IPS DF 6.9 (cell line): ENCODE measurements around the gene STK10.
"Not testable (repeated sequence)": the region's sequence is repeated elsewhere in the genome, so short reads cannot be mapped to it uniquely, and the experiment has no call there.

Experiments
- DNase-seq: peaks from one replicate; pipeline ENCODE4 v3.0.0-alpha.2; 2013; ENCODE audit warnings: low read depth, low spot score
- H3K27ac ChIP-seq: one replicate; pipeline ENCODE4 v1.5.1; 2013; ENCODE audit warnings: low read length, control low read depth
- H3K27me3 ChIP-seq: 2 replicates; pipeline ENCODE4 v1.6.1; 2013; ENCODE audit warnings: mild to moderate bottlenecking, low read length; ENCODE audit not compliant: control insufficient read depth, insufficient read depth
- H3K36me3 ChIP-seq: 2 replicates; pipeline ENCODE4 v1.6.1; 2013; ENCODE audit warnings: low read length; ENCODE audit not compliant: control insufficient read depth, insufficient read depth
- H3K4me1 ChIP-seq: 2 replicates; pipeline ENCODE4 v1.6.1; 2013; ENCODE audit warnings: low read length; ENCODE audit not compliant: control insufficient read depth, insufficient read depth
- H3K4me3 ChIP-seq: 2 replicates; pipeline ENCODE4 v1.5.1; 2013; ENCODE audit warnings: mild to moderate bottlenecking, low read length
- H3K9me3 ChIP-seq: 2 replicates; pipeline ENCODE4 v1.6.1; 2013; ENCODE audit warnings: low read length, inconsistent platforms; ENCODE audit not compliant: control insufficient read depth, insufficient read depth
- WGBS: extraction: QIAGEN DNeasy Blood & Tissue Kit; methylation state at CpG from one replicate; pipeline ENCODE4 v1.1.7; 2013; ENCODE audit warnings: mixed read lengths, missing lambda C conversion rate; ENCODE audit not compliant: insufficient read length, insufficient coverage; 5-methylcytosine and 5-hydroxymethylcytosine counted together

STK10 gene

GRCh38 chr5:172045315-172045632 lies 142.8 kb downstream of the STK10 start:
- Histone ChIP-seq H3K36me3 (peaks cover 2% of the 10 kb centered on the region; the same call in 1 of the 2 replicates), H3K4me1 (peaks cover 2% of the 10 kb centered on the region; the same call in 1 of the 2 replicates), H3K27ac (no peak overlapping the region), H3K27me3 (no peaks in the 10 kb centered on the region), H3K4me3 (no peak overlapping the region), H3K9me3 (no peaks in the 10 kb centered on the region)
- no peak for DNase-seq
- WGBS: no CpG with 5 or more reads among the region's 7 CpGs

DNA sequence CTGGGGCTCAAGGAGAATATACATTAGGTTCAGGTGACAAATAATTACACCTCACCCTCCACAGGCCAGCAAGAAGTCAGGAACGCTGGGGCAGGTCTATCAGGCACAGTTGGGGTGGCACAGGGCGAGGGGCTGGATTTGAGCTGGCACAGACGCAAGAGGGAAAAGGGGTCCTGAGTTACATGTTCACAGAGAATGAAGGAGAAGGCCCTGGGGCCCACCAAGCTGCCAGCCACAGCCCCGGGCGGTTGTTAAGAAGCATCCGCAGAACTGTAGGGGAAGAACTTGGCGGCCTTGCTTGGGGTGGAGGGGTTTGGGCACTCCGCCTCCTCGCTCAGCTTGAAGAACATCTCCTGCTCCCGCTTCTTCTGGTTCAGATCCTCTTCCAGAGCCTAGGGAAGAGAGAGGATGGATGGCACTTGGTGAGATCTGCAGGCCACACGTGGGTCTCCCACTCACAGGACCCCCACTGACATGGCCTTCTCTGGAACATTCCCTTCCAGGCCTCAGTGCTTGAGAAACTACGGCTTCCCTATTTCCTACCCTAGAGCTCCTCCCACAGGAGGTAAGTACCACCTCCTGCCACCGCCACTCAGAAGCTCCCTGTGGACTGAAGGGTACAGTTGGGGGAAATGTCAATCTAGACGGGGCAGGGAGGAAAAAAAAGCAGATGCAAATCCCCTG lies 143.3 kb downstream of the STK10 start:
- H3K4me1 ChIP-seq: peaks cover 2% of the 10 kb centered on the region; the same call in 1 of the 2 replicates
- H3K27ac ChIP-seq: no peak overlapping the region
- no peaks in the 10 kb centered on the region for H3K9me3 ChIP-seq
- peaks cover 2% of the 10 kb centered on the region; the same call in 1 of the 2 replicates for H3K36me3 ChIP-seq
- DNase-seq: peak; percentile 13
- no peak overlapping the region for H3K4me3 ChIP-seq
- WGBS: no CpG with 5 or more reads among the region's 14 CpGs
- no peaks in the 10 kb centered on the region for H3K27me3 ChIP-seq

GRCh38 chr5:172043865-172044264 lies 144.2 kb downstream of the STK10 start:
- Histone ChIP-seq H3K36me3 (peaks cover 2% of the 10 kb centered on the region; the same call in 1 of the 2 replicates), H3K27ac (no peak overlapping the region), H3K4me1 (no peaks in the 10 kb centered on the region; the same call in 1 of the 2 replicates), H3K4me3 (no peak overlapping the region), H3K9me3 (no peaks in the 10 kb centered on the region), H3K27me3 (no peaks in the 10 kb centered on the region)
- DNase-seq: no peak
- WGBS: no CpG with 5 or more reads among the region's 13 CpGs

DNA sequence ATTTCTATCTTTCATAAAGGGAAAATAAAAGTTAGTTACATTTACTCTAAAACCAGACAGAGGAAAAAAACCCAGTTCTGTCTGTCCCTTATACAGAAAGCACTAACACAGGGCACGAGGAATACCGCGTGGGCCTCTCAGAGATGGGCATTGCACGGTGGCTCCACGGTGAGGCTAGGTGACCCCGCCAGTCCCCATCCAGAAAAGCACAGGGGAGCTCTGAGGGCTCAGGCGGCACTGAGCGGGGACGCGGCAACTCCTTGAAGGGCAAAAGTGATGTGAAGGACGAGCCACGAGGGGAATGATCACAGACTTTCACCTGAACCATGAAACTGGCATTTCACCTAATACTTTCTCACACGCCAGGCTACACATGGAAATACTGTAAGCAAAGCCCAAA lies 145.8 kb downstream of the STK10 start:
- Histone ChIP-seq H3K4me1 (no peaks in the 10 kb centered on the region; the same call in 1 of the 2 replicates), H3K27ac (no peak overlapping the region), H3K4me3 (no peak overlapping the region), H3K27me3 (no peaks in the 10 kb centered on the region), H3K36me3 (peaks cover 2% of the 10 kb centered on the region; the same call in 1 of the 2 replicates), H3K9me3 (no peaks in the 10 kb centered on the region)
- no CpG with 5 or more reads among the region's 13 CpGs for WGBS
- DNase-seq: no peak

- no peaks in the 10 kb centered on the region for H3K27me3 ChIP-seq
- no peaks in the 10 kb centered on the region; the same call in 1 of the 2 replicates for H3K36me3 ChIP-seq
- DNase-seq: no peak
- H3K4me3 ChIP-seq: no peak overlapping the region
- H3K27ac ChIP-seq: no peak overlapping the region
- no peaks in the 10 kb centered on the region for H3K9me3 ChIP-seq
- no CpG with 5 or more reads among the region's 3 CpGs for WGBS
- H3K4me1 ChIP-seq: peaks cover 2% of the 10 kb centered on the region; the same call in 1 of the 2 replicates
These were observed 149.9 kb downstream of the STK10 start for GRCh38 chr5:172038167-172038566.

- WGBS: no CpG with 5 or more reads among the region's 2 CpGs
These were observed 153.0 kb downstream of the STK10 start for GRCh38 chr5:172035049-172035448.

GRCh38 chr5:172031894-172032461 lies 156.0 kb downstream of the STK10 start:
- H3K4me3 ChIP-seq: no peak overlapping the region
- H3K9me3 ChIP-seq: no peaks in the 10 kb centered on the region
- H3K36me3 ChIP-seq: no peaks in the 10 kb centered on the region
- H3K27ac ChIP-seq: no peak overlapping the region
- 0 out of 2 replicates have a peak, but pooled peaks cover 2% of the 10 kb centered on the region for H3K4me1 ChIP-seq
- H3K27me3 ChIP-seq: no peaks in the 10 kb centered on the region
- DNase-seq: no peak
- no CpG with 5 or more reads among the region's 4 CpGs for WGBS

More at GRCh38 chr5:172035049-172035448, 153.0 kb downstream of the STK10 start:
- H3K36me3 ChIP-seq: no peaks in the 10 kb centered on the region
- H3K4me1 ChIP-seq: peaks cover 2% of the 10 kb centered on the region; the same call in 1 of the 2 replicates
- no peaks in the 10 kb centered on the region for H3K9me3 ChIP-seq
- H3K4me3 ChIP-seq: no peak overlapping the region
- DNase-seq: no peak
- no peaks in the 10 kb centered on the region for H3K27me3 ChIP-seq
- H3K27ac ChIP-seq: no peak overlapping the region

DNA sequence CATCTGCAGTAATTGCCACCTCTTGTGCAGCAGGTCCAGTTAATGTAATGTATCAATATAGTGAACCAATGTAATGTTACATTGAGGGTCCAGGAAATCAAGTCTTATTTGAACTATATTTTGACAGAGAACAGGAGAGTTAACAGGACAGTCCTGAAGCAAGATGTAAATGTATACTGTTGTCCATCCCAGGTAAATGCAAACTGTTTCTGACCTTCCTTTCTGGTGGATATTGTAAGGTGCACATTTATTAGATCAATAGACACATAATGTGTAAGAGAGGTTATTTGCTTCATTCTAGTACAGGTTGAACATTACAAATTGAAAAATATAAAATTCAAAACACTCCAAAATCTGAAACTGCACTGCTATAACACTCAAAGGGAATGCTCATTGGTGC lies 158.1 kb downstream of the STK10 start:
- H3K9me3 ChIP-seq: no peaks in the 10 kb centered on the region
- no peaks in the 10 kb centered on the region for H3K4me1 ChIP-seq
- no peak overlapping the region for H3K27ac ChIP-seq
- no peak for DNase-seq
- H3K27me3 ChIP-seq: no peaks in the 10 kb centered on the region
- no peaks in the 10 kb centered on the region for H3K36me3 ChIP-seq
- H3K4me3 ChIP-seq: no peak overlapping the region

DNA sequence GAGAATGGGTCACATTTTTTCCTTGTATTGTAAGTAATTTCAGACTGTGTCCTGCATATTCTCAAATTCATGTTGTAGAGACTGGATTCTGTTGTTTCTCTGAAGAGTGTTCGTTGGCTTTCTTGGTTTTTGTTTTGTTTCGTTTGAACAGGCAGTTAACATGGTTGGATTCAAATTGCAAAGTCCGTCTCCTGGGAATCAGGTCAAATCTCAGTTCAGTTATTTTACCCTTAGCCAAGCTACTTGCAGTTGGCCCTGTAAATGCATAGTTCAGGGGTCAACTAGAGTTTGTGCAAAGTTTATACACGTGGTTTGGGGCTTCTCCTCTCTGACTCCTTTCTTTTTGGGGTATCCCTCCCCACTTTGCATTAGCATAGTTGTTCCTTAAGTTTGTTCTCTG lies 159.9 kb downstream of the STK10 start:
- Histone ChIP-seq H3K4me1 (no peaks in the 10 kb centered on the region), H3K4me3 (no peak overlapping the region), H3K27ac (no peak overlapping the region), H3K27me3 (no peaks in the 10 kb centered on the region), H3K36me3 (no peaks in the 10 kb centered on the region), H3K9me3 (no peaks in the 10 kb centered on the region)
- no peak for DNase-seq
- WGBS: no CpG with 5 or more reads among the region's 4 CpGs

DNA sequence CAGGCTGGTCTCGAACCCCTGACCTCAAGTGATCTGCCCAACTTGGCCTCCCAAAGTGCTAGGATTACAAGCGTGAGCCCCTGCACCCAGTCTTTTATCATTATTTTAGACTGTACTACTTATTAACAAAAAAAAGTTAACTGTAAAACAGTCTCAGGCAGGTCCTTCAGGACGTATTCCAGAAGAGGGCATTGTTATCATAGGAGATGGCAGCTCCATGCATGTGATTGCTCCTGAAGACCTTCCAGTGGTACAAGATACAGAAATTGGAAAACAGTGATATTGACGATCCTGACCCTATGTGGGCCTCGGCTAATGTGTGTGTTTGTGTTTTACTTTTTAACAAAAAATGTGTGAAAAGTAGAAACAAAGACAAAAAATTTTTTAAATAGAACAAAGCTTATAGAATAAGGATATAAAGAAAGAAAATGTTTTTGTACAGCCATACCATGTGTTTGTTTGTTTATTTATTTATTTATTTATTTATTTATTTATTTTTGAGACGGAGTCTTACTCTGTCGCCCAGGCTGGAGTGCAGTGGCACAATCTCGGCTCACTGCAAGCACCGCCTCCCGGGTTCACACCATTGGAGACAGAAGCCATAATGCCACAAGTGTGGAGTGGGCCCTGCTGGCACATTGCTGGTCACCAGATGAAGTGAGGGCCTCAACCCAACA lies 167.8 kb downstream of the STK10 start:
- WGBS: no CpG with 5 or more reads among the region's 10 CpGs
- not testable (repeated sequence) for H3K27ac ChIP-seq, H3K36me3 ChIP-seq, H3K27me3 ChIP-seq, H3K9me3 ChIP-seq, H3K4me3 ChIP-seq, H3K4me1 ChIP-seq, DNase-seq
